GM19025 (cell line): ENCODE data around the gene NOXO1.
A peak's percentile ranks its signal among the peaks of the same experiment; 100 is the strongest.
"Not testable (repeated sequence)": the region's sequence is repeated elsewhere in the genome, so short reads cannot be mapped to it uniquely, and the experiment has no call there.

Source experiments
- ATAC-seq: cut with Tn5 transposase; IDR thresholded peaks from one replicate; pipeline ENCODE4 v1.9.1; 2021; ENCODE audit warnings: mild to moderate bottlenecking, low read depth, moderate library complexity; ENCODE audit not compliant: unreplicated experiment

The NOXO1 gene

DNA sequence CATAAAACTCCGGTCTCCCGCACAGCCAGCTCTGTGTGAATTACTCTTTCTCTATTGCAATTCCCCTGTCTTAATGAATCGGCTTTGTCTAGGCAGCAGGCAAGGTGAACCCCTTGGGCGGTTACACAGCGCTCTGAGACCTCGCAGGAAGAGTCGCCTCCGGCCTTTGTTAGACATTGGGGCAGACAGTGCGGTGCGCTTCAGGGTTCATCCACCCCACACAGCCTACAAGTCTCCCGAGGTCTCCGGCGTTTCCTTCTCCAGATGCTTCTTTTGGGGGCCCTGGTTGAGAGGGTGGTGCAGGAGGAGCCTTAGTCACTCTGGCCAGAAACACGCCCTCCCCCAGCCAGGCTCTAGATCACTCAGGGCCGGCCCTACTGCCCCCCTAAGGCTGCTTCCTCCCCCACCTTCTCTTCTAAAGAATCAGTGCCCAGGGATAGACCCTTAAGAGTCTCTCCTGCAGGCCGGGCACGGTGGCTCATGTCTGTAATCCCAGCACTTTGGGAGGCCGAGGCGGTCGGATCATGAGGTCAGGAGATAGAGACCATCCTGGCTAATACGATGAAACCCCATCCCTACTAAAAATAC, 36.6 kb downstream of the NOXO1 start:
- no peak for ATAC-seq

DNA sequence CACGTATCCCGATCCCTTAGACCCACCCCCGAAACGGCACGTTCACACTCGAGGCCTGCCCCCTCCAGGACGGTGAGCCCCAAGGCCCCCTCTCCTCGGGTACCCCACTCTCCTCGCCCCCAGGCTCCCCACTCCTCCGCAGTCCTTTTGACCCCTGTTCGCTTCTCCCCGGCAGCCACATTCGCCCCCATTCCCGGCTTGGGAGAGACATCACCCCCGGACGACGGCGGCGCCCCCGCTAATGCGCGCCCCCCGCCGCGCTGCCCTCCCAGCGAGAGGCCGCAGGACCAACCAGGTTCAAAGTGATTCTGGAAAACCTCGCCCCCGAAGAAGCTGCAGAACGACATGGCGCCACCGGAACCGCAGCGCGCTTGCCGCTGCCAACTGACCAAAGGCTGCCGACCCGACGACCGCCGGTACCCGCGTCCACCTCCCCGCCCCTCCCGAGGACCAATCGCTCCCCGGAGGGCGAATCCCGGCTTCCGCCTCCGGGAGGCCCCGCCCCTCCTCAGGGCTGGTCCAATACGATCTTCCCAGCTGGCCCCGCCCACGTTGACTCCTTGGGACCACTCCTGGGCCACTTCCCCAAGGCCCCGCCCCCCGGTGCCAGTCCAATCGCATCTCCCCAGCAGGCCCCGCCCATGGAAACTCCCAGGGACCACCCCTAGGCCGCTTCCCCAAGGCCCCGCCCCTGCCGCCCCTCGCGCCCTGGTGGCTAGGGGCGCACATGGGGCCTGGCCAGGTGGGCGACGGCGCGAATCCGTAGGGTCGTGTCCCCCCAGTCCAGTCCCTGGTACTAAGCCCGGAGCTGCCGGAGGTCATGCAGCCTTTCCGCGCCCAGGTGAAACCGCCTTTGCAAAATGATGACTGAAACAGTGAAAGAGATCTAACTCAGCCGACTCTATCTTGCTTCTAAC, 38.2 kb downstream of the NOXO1 start, which contains the start of gene MSRB1:
TSS of gene MSRB1 (minus strand) at position 390 of the 917 bp plus-strand sequence. CDS start at position 347, 43 bp downstream.
- peak; percentile 94 for ATAC-seq

DNA sequence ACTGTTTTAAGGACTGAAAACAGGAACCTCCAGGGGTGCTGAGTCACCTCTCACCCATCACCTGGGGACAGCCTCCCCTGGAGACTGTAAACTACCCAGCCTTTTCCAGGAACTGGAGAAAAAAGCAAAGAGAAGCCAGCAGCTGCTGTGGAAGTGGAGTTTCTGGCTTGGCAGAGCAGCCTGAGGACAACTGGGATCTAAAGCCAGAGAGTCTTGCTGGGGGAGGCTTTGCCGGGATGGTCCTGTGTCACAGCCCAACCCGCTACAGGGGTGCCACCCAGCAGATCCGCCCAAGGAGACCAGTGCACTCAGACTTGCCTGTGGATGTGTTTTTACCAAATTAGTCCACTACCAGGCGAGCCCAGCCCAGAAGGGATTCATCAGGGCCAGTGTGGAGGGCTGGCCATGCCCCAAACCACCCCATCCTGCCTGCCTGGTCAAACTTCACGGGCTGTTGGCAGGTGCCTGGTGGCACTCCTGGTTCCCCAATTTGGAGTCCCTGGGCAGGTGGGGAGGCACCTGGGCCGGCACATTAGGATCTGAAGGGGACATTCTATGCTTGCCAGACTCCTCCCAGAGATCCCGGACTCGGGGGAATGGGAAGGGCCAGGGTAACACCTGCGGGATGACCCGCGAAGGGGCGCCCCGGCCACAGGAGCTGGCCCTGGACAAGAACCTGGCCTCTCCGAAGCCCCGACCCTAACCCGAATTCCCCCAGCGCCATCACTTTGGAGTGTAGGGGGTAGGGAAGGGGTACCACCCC, 39.0 kb downstream of the NOXO1 start:
- no peak for ATAC-seq

DNA sequence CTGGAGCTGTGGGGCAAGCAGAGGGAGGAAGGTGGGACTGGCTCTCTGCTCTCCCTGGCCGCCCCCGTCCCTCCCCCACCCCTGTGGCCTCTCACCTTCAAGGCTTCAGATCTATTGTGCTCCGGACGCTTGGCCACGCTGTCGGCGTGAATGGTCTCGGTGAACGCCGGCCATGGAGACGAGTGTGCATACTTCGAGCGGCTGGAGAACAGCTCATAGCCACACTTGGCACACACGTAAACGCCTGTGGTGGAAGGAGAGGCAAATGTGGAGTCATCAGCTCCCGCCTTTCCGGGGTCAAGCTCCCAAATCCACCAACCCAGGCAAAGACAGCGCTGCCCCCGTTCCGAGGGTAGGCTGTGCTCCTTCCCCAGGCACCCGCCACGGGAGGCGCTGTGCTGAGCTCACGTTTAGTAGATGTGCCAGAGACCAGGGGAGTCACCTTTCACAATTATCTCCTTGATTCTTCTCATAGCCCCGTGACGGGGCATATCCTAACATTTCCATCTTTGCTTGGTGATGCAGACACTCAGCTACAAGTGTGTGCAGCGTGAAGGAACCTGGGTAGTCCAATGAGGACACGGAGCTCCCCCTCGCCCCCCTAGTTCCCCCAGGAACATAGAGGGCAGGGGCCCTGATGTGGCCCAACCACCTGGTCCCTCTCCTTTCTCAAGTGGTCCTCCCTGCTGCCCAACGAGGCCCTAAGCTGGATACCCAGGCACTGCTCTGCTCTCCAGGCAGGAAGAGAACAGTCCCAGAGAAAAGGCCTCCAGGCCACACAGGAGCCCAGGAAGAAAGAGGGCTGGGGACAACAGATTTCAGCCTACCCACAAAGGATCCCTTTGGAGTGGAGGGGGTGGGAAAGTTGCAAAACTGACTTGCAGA, 39.9 kb downstream of the NOXO1 start:
- ATAC-seq: no peak

DNA sequence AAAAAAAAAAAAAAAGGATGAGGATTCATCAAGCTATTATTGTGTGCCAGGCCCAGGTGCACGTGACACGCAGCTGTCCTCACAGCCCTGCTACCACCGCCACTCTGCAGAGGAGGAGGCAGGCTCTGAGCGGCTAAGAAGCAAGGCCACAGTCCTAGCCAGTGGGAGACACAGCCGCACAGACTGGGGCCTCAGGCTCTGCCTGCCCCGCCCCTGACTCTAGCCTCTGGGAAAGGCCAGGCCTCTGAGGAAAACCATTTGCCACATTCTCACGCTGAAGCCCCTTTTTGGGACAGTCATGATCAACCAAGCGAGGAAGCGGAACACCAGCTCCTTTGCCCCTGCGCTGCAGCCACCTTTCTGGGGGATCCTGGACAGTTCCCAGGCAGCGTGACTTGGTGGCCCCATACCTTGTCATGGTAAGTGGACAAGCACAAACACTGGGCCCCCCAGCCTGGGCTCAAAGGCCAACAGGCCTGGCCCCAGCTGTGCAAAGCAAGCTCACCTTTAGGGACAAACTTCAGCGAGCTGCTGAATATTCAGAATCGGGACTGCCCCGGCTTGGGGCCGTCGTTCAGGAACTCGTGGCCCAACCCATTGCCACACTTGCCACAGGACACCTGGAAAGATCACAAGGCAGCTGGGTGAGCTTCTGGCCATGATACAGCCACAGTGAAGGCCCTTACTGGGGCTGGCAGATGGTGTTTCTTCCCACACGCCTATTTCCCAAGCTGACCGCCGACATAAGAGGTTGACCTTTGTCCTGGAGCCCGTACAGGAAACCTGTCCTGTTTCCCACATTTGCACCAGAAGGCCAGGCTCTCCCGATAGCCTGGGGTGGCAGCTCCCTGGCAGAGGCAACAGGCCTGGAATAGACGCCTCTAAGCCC, 40.8 kb downstream of the NOXO1 start:
- ATAC-seq: no peak

DNA sequence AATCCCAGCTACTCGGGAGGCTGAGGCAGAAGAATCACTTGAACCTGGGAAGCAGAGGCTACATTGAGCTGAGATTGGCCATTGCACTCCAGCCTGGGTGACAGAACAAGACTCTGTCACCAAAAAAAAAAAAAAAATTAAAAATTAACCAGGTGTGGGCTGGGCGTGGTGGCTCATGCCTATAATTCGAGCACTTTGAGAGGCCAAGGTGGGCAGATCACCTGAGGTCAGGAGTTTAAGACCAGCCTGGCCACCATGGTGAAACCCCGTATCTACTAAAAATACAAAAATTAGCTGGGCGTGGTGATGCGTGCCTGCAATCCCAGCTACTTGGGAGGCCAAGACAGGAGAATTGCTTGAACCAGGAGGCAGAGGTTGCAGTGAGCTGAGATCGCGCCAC, 41.4 kb downstream of the NOXO1 start:
- not testable (repeated sequence) for ATAC-seq

DNA sequence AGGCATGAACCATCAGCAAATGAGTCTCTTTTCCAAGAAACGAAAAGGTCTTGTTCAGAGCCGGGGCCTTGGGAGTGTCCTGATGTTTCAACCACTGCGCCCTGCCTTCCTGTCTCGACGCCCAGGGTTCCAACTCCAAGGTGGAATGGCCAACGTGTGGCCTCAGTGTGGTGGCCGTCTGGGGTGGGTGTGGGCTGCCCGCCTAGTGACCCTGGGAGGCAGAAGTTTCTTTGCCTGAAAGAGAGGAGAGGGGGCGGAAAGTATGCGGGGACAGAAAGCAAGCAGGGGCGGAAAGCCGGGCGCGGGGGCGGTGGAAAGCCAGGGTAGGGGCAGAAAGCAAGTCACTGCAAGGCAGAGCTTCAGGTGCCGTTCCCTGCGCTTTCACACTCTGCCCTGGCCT, 42.4 kb downstream of the NOXO1 start:
- no peak for ATAC-seq

DNA sequence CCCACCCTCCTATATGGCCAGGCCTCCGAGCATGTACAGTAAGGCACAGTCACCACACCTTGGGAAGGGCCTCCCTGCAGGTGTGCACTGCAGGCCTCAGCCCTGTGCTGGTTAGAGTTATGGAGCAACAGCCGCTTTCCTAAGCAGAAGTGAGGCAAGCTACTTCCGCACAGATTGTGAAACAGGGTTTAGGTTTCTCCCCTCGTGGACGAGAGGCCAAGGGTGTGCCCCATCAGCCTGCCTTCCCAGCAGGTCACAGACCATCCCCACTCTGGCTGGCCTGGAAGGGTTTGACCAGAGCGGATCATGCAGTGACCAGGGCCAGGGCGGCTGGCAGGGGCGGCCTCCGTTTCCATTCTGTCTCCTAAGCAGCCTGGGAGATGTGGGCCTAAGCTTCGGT, 43.0 kb downstream of the NOXO1 start:
- ATAC-seq: no peak

DNA sequence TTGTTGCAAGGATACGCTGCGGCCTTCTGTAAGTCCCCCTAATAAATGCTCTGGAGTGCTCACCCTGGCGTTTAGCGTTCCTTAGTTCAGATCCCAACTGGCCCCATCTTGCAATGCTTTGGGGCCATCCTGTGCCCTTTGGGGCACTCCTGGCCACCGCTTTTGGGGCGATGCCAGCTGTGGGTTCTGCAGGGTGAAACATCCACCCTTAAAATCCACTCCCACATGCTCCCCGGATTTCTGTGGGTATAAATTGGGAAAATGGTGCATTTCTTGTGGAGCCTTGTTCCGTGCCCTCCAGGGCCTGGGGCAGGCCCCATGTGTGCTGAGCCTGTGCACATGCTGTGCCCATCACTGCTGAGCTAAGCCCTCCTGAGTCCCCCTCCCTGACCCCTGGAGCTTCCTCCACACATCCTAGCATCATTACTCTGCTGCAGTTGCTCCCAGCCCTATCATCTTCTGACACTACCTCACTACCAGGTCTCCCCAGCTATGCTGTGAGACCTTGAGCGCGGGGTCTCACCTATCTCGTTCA, 44.3 kb downstream of the NOXO1 start:
- no peak for ATAC-seq

DNA sequence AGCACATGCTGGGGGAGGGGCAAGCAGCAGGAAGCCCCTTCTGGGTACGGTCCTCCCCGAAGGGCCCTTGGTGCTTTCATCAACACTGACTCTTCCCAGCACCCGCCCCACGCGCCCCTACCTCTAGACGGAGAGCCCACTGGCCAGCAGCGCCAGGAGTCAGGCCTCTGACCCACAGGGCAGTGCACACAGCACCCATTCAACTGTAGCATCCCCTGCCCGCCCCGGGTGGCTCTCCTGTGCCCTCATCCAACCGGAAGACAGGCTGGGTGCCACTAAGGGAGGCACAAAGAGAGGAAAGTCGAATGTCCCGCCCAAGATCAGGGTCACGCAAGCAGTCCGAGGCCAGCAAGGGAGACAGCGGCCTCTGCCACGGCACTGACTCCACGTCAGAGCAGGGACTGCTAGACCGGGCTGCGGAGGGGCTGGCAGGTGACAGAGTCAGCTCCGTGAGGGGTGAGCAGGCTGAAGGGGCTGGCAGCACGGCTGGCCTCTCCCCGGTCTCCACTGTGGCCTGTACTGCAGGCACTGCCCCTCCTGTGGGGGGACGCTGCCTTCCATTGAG, 48.1 kb downstream of the NOXO1 start:
- no peak for ATAC-seq

DNA sequence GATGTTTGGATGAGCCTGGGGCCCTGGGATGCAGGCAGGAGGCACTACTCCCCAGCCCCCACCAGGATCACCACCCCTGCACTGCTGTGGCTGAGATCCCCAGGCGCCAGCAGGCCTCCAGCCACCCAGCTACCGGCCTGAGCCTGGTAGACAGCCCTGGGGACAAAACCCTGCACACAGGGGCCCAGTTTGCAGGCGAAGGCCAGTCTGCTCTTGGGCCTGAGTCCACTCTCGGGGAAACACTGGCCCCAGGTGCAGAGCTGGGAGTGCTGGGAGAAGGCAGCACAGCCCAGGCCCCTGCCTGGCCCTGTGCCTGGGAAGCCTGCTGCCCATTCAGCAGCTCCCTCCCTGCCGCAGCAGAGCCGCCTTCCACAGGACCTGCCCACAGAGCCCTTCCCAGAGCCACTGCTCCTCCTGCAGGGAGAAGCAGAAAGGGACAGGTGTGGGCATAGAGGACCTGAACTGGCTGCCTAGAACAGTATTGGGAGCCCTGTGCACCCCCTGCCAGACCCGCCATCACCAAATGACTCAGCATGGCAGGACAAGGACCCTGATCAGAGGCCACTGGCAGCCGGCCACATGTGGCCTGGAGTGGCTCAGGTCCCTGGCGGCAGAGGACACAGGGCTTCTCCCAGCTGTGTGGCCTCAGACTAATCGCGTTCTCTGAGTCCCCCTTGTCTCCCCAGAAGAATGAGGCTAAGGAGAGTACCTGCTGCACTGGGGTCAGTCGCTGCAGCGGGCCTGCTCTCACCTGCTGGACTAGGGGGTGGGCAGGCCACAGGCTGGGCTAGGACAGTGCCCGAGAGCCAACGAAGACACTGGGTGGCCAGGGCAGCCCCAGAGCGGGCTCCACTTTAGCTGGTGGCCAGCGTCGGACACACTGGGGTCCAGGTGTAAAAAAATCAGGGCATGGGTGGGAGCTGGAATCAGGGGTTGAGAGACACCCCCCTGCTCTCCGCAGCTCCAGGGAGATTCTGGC, 48.9 kb downstream of the NOXO1 start:
- ATAC-seq: no peak

DNA sequence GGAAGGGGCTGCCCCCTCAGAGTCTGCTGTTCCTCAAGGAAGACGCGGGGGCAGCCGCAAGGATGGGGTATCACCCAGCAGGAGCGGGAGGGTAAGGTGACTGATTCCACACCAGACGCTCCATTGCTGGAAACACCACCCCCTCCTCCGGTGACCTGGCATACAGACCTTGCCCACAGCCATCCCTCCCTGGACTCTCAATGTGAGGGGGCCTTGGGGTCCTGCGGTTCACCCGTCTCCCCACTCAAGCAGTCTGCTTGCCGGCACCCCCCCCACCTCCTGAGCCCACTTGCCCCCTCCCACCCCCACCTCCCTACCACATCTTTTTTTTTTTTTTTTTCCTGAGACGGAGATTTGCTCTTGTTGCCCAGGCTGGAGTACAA, 50.9 kb downstream of the NOXO1 start:
- ATAC-seq: no peak

DNA sequence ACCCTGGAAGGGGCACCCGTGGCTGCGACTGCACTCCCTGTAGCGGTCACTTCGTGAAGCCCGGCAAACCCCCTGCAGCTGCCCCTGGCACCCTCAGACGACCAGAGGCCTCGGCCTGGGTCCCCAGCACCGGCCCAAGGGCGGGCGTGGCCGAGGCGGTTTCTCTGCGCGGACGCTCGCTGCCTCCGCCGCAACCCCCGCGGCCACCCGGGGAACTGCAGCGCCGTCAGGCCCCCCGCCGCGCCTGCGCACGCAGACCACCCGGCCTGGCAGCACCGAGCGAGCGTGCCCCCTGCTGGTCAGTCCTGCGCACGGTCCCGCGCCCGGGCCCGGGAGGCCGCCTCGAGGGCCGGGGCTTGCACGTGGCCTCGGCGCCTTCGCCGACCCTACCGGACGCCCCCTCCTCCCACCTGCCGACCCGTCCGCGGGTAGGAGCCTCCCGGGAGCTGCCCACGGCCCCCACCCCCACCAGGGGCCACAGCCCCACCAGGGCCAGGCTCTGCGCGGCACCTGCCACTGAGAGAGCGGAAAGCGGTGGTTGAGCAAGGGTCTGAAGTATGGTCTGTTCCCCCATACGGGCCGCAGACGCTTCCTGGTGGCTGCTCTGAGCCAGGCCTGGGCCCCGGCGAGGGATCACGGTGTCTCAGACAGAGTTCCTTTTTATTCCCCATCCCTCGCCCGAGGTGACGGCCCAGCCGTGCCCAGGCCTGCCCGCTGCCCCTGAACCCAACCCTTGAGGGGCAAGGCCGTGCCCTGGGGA, 51.5 kb downstream of the NOXO1 start:
- ATAC-seq: peak; percentile 84

DNA sequence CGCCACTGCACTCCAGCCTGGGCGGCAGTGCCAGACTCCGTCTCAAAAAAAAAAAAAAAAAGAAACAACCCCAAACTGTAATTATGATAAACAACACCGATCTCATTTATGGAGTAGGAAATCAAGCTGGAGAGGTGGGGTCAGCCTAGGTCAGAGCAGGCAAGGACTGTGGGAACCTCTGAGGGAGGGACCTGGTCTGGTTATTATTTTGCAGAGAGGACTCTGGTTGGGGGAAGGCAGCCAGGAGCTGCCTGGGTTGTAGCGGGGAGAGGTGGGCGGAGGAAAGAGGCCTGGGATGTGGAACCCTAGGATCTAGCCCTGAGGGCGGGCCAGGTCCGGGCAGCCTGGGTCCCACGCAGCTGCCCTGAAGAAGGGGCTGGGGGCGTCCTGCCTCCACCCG, 52.2 kb downstream of the NOXO1 start:
- no peak for ATAC-seq
